ENCODE measurements around the gene TMEM63B.
"Not testable (repeated sequence)": the region's sequence is repeated elsewhere in the genome, so short reads cannot be mapped to it uniquely, and the experiment has no call there.

TMEM63B gene

GRCh38 chr6:44172731-44173500 is 45.6 kb downstream of the TMEM63B start:
- no peak for FAIRE-seq

GRCh38 chr6:44176130-44176761 is 48.9 kb downstream of the TMEM63B start:
- FAIRE-seq, result no peak

- FAIRE-seq, result no peak
Observed at GRCh38 chr6:44176762-44177509, 49.6 kb downstream of the TMEM63B start.

GRCh38 chr6:44177691-44178423 is 50.5 kb downstream of the TMEM63B start:
- FAIRE-seq, result no peak

- no peak for FAIRE-seq
Observed at GRCh38 chr6:44178424-44179071, 51.2 kb downstream of the TMEM63B start.

- FAIRE-seq, result no peak
Observed at GRCh38 chr6:44179072-44179536, 51.8 kb downstream of the TMEM63B start.

GRCh38 chr6:44179648-44180047 is 52.3 kb downstream of the TMEM63B start:
- no peak for FAIRE-seq

- no peak for FAIRE-seq
Observed at GRCh38 chr6:44180406-44180805, 53.1 kb downstream of the TMEM63B start.

- FAIRE-seq, result no peak
Observed at GRCh38 chr6:44180886-44181285, 53.5 kb downstream of the TMEM63B start.

GRCh38 chr6:44181784-44182183 is 54.4 kb downstream of the TMEM63B start:
- not testable (repeated sequence) for FAIRE-seq

- no peak for FAIRE-seq
Observed at GRCh38 chr6:44182911-44183390, 55.6 kb downstream of the TMEM63B start.

- FAIRE-seq, result no peak
Observed at GRCh38 chr6:44183783-44184182, 56.4 kb downstream of the TMEM63B start.

GRCh38 chr6:44185356-44185755 is 58.0 kb downstream of the TMEM63B start:
- not testable (repeated sequence) for FAIRE-seq

GRCh38 chr6:44185953-44186634 is 58.7 kb downstream of the TMEM63B start:
- no peak for FAIRE-seq

GRCh38 chr6:44186635-44187025 is 59.3 kb downstream of the TMEM63B start:
- no peak for FAIRE-seq

- FAIRE-seq, result no peak
Observed at GRCh38 chr6:44188819-44189218, 61.5 kb downstream of the TMEM63B start.

- FAIRE-seq, result no peak
Observed at GRCh38 chr6:44189257-44189656, 61.9 kb downstream of the TMEM63B start.

- no peak for FAIRE-seq
Observed at GRCh38 chr6:44190715-44191114, 63.4 kb downstream of the TMEM63B start.

- no peak for FAIRE-seq
Observed at GRCh38 chr6:44192428-44193041, 65.2 kb downstream of the TMEM63B start.

GRCh38 chr6:44193307-44193910 is 66.1 kb downstream of the TMEM63B start:
- no peak for FAIRE-seq

GRCh38 chr6:44194326-44194725 is 67.0 kb downstream of the TMEM63B start:
- FAIRE-seq, result no peak
